ENCODE measurements around the gene ZNF462.

Gene ZNF462

GRCh38 chr9:106931466-106931865, 68.5 kb downstream of the ZNF462 start:
- no peak for DNase-seq

- no peak for DNase-seq
Observed at GRCh38 chr9:106932178-106932577, 69.2 kb downstream of the ZNF462 start.

GRCh38 chr9:106932675-106933074, 69.7 kb downstream of the ZNF462 start:
- DNase-seq, result no peak

- no peak for DNase-seq
Observed at GRCh38 chr9:106933470-106933869, 70.5 kb downstream of the ZNF462 start.

- DNase-seq, result no peak
Observed at GRCh38 chr9:106934442-106935238, 71.7 kb downstream of the ZNF462 start.

- no peak for DNase-seq
Observed at GRCh38 chr9:106936680-106937079, 73.7 kb downstream of the ZNF462 start.

- no peak for DNase-seq
Observed at GRCh38 chr9:106941916-106942315, 79.0 kb downstream of the ZNF462 start.

GRCh38 chr9:106945727-106946660, 83.0 kb downstream of the ZNF462 start:
- DNase-seq, result no peak

GRCh38 chr9:106947106-106947900, 84.3 kb downstream of the ZNF462 start:
- DNase-seq, result no peak

- DNase-seq, result no peak
Observed at GRCh38 chr9:106953174-106953573, 90.2 kb downstream of the ZNF462 start.

GRCh38 chr9:106954558-106954957, 91.6 kb downstream of the ZNF462 start:
- DNase-seq, result no peak

- DNase-seq, result no peak
Observed at GRCh38 chr9:106954974-106955850, 92.2 kb downstream of the ZNF462 start.

GRCh38 chr9:106956971-106957370, 94.0 kb downstream of the ZNF462 start:
- DNase-seq, result no peak

GRCh38 chr9:106958955-106959657, 96.1 kb downstream of the ZNF462 start:
- no peak for DNase-seq

GRCh38 chr9:106960258-106960657, 97.3 kb downstream of the ZNF462 start:
- DNase-seq, result no peak

GRCh38 chr9:106961623-106962022, 98.7 kb downstream of the ZNF462 start:
- DNase-seq, result no peak

- DNase-seq, result no peak
Observed at GRCh38 chr9:106962122-106962521, 99.2 kb downstream of the ZNF462 start.

- no peak for DNase-seq
Observed at GRCh38 chr9:106962615-106963363, 99.8 kb downstream of the ZNF462 start.

GRCh38 chr9:106963684-106964083, 100.7 kb downstream of the ZNF462 start:
- no peak for DNase-seq

GRCh38 chr9:106964329-106964728, 101.4 kb downstream of the ZNF462 start:
- no peak for DNase-seq
